IMR-90 (cell line): ENCODE results near the gene MYLK4. TPM values are rescaled to one million over a fixed set of nuclear protein-coding genes. Genes with fewer than 3 reads are reported as not detected.

Source experiments
- ATAC-seq: fragments of 200-7000 bp; cut with Tn5 transposase; 2 replicates; pipeline ENCODE4 v1.9.1; 2020; ENCODE audit warnings: low read depth, mild to moderate bottlenecking, moderate library complexity
- BruUV-seq: library from RNA; stranded (reverse); fragments of 400-500 nt; replicated peaks from 2 replicates; lab custom pipeline; 2021; lab: Mats Ljungman, UMichigan
- CTCF ChIA-PET: fragments of 300-600 bp; formaldehyde crosslinking; extraction: SDS; loops from one replicate; lab custom pipeline; 2021; ENCODE audit warnings: antibody characterized with exemption; lab: Yijun Ruan, JAX
- POLR2A ChIA-PET: fragments of 300-600 bp; sonication (Branson Sonifier 250); formaldehyde crosslinking; loops from one replicate; lab custom pipeline; 2022; ENCODE audit warnings: antibody characterized with exemption; ENCODE audit not compliant: unreplicated experiment; lab: Charles Lee
- DNase-seq: peaks from one replicate; pipeline ENCODE4 v3.0.0; 2013
- H2AFZ ChIP-seq: replicated peaks from 2 replicates; pipeline ENCODE3; 2013; ENCODE audit warnings: low read length, mild to moderate bottlenecking; ENCODE audit not compliant: poor library complexity
- H2AK5ac ChIP-seq: 2 replicates; pipeline ENCODE4 v1.6.1; 2013; ENCODE audit warnings: low read depth, low read length, inconsistent platforms
- H2AK9ac ChIP-seq: replicated peaks from 2 replicates; pipeline ENCODE3; 2013; ENCODE audit warnings: mild to moderate bottlenecking, low read depth, low read length, moderate library complexity; ENCODE audit not compliant: poor library complexity
- H2BK120ac ChIP-seq: 2 replicates; pipeline ENCODE4 v1.6.1; 2013; ENCODE audit warnings: low read depth, low read length, inconsistent platforms
- H2BK15ac ChIP-seq: 3 replicates; pipeline ENCODE4 v1.6.1; 2013; ENCODE audit warnings: low read depth, low read length, inconsistent platforms
- H2BK20ac ChIP-seq: 2 replicates; pipeline ENCODE4 v1.6.1; 2013; ENCODE audit warnings: low read depth, mild to moderate bottlenecking, inconsistent platforms, low read length, moderate library complexity
- H2BK5ac ChIP-seq: 2 replicates; pipeline ENCODE4 v1.6.1; 2013; ENCODE audit warnings: mild to moderate bottlenecking, low read depth, low read length, inconsistent platforms; ENCODE audit not compliant: poor library complexity, severe bottlenecking
- H3K14ac ChIP-seq: replicated peaks from 2 replicates; pipeline ENCODE4 v1.6.1; 2013; ENCODE audit warnings: low read depth, low read length, inconsistent platforms
- H3K18ac ChIP-seq: 2 replicates; pipeline ENCODE4 v1.6.1; 2013; ENCODE audit warnings: low read depth, low read length, control low read depth
- H3K23ac ChIP-seq: 2 replicates; pipeline ENCODE4 v1.6.1; 2013; ENCODE audit warnings: low read depth, low read length, inconsistent platforms
- H3K27ac ChIP-seq: 2 replicates; pipeline ENCODE4 v1.5.1; 2013; ENCODE audit warnings: mild to moderate bottlenecking, control low read depth, low read length; ENCODE audit not compliant: insufficient read depth
- H3K27me3 ChIP-seq: 2 replicates; pipeline ENCODE4 v1.6.1; 2013; ENCODE audit warnings: low read length; ENCODE audit not compliant: control insufficient read depth, insufficient read depth
- H3K36me3 ChIP-seq: 2 replicates; pipeline ENCODE4 v1.6.1; 2013; ENCODE audit warnings: low read length, mixed read lengths; ENCODE audit not compliant: control insufficient read depth, insufficient read depth
- H3K4ac ChIP-seq: 2 replicates; pipeline ENCODE4 v1.6.1; 2013; ENCODE audit warnings: low read depth, low read length, inconsistent platforms
- H3K4me1 ChIP-seq: 2 replicates; pipeline ENCODE4 v1.6.1; 2013; ENCODE audit warnings: low read length, mixed read lengths; ENCODE audit not compliant: control insufficient read depth, insufficient read depth
- H3K4me2 ChIP-seq: 2 replicates; pipeline ENCODE4 v1.6.1; 2013; ENCODE audit warnings: low read depth, mild to moderate bottlenecking, control low read depth, low read length, moderate library complexity
- H3K4me3 ChIP-seq: 2 replicates; pipeline ENCODE4 v1.5.1; 2013; ENCODE audit warnings: low read depth, mild to moderate bottlenecking, control low read depth, low read length, moderate library complexity; ENCODE audit not compliant: insufficient read depth
- H3K56ac ChIP-seq: 2 replicates; pipeline ENCODE4 v1.6.1; 2013; ENCODE audit warnings: low read length, inconsistent platforms; ENCODE audit not compliant: insufficient read depth; ENCODE audit errors: extremely low read depth
- H3K79me1 ChIP-seq, 2 experiments: 2 replicates each; pipeline ENCODE4 v1.6.1; 2013; ENCODE audit warnings: low read length in 2 of 2, inconsistent platforms in 1 of 2, low read depth in 1 of 2
- H3K9ac ChIP-seq: 2 replicates; pipeline ENCODE4 v1.6.1; 2013; ENCODE audit warnings: low read depth, low read length, control low read depth
- H3K9me1 ChIP-seq: 2 replicates; pipeline ENCODE4 v1.6.1; 2013; ENCODE audit warnings: low read length, inconsistent platforms; ENCODE audit not compliant: insufficient read depth
- H3K9me3 ChIP-seq: 2 replicates; pipeline ENCODE4 v1.6.1; 2013; ENCODE audit warnings: low read length; ENCODE audit not compliant: control insufficient read depth, insufficient read depth
- H4K20me1 ChIP-seq: 2 replicates; pipeline ENCODE4 v1.6.1; 2013; ENCODE audit warnings: low read length, inconsistent platforms; ENCODE audit not compliant: insufficient read depth
- H4K5ac ChIP-seq: 2 replicates; pipeline ENCODE4 v1.6.1; 2013; ENCODE audit warnings: mild to moderate bottlenecking, low read depth, low read length, control low read depth
- H4K8ac ChIP-seq, 2 experiments: 2 replicates each; pipeline ENCODE4 v1.6.1; 2013; ENCODE audit warnings: low read depth in 2 of 2, low read length in 2 of 2, control low read depth in 1 of 2, inconsistent platforms in 1 of 2
- H4K91ac ChIP-seq: 2 replicates; pipeline ENCODE4 v1.6.1; 2013; ENCODE audit warnings: low read depth, low read length, inconsistent platforms; ENCODE audit not compliant: insufficient read depth
- CTCF ChIP-seq: conservative IDR thresholded peaks from 2 replicates; pipeline ENCODE4 v1.5.1; 2012; ENCODE audit warnings: mild to moderate bottlenecking, low read depth, low read length, improper control_type of control experiment
- MAFK ChIP-seq: IDR thresholded peaks from 2 replicates; pipeline ENCODE4 v1.6.1; 2012; ENCODE audit warnings: low read depth, low read length, improper control_type of control experiment
- NFE2L2 ChIP-seq: fragments of 150-350 bp; IDR thresholded peaks from 2 replicates; pipeline ENCODE4 v1.6.1; 2016; ENCODE audit warnings: low read depth, mild to moderate bottlenecking, low read length
- USF2 ChIP-seq: fragments of 150-350 bp; IDR thresholded peaks from 2 replicates; pipeline ENCODE4 v1.6.1; 2017; ENCODE audit warnings: mild to moderate bottlenecking, antibody characterized with exemption, low read length, low read depth
- WGBS, 2 experiments: methylation state at CpG; one replicate each; pipeline versions ENCODE4 v1.1.5 to v1.1.7; 2013; ENCODE audit warnings: missing lambda C conversion rate in 2 of 2; ENCODE audit not compliant: insufficient read length in 1 of 2; ENCODE audit errors: extremely low coverage in 2 of 2; 5-methylcytosine and 5-hydroxymethylcytosine counted together
- dilution Hi-C: fragments of 300-500 bp; cut with HindIII; formaldehyde crosslinking; loops from one replicate; pipeline ENCODE4 v1.14.3; 2018; ENCODE audit warnings: low sequenced_read_pairs; ENCODE audit not compliant: unreplicated experiment
- in situ Hi-C: fragments of 300-500 bp; cut with MboI; formaldehyde crosslinking; loops from 3 replicates; pipeline ENCODE4 v1.14.3; 2019; ENCODE audit warnings: low sequenced_read_pairs, inconsistent platforms, mixed read lengths
- intact Hi-C: fragments of 100-400 bp; cut with micrococcal nuclease; formaldehyde crosslinking; loops from 2 replicates; pipeline ENCODE4 v1.10.0; 2022
- polyA plus RNA-seq, 3 experiments: library from polyadenylated mRNA; depleted of rRNA; stranded (reverse); fragments of >200 nt; gene quantifications; 2 replicates each; pipeline ENCODE4 v1.2.3, GENCODE V29; 2012; ENCODE audit warnings: low replicate concordance in 1 of 3
- total RNA-seq: library from RNA; depleted of rRNA; stranded (reverse); fragments of >200 nt; gene quantifications from 2 replicates; pipeline ENCODE4 v1.2.3, GENCODE V29; 2012

MYLK4 gene
- total and polyA plus RNA-seq, 2 of the 4 experiments (the other 2 are of a cell fraction): under 0.01 to 0.07 TPM

GRCh38 chr6:2655844-2656433 is 94.8 kb downstream of the MYLK4 start:
- no peak overlapping the region for H4K5ac ChIP-seq
- H3K4me1 ChIP-seq: peaks cover 5% of the 10 kb centered on the region; the same call in 1 of the 2 replicates
- no TSS peak for BruUV-seq
- no peak overlapping the region for H2AK5ac ChIP-seq
- no peak for TF ChIP-seq NFE2L2
- TF ChIP-seq USF2: no peak
- peak; percentile 55 for TF ChIP-seq MAFK
- TF ChIP-seq CTCF: no peak
- dilution Hi-C loops: no loop called here
- no peak overlapping the region for H3K14ac ChIP-seq
- H3K23ac ChIP-seq: no peak overlapping the region
- H2BK5ac ChIP-seq: no peak overlapping the region
- H4K91ac ChIP-seq: no peak overlapping the region
- no peak overlapping the region for H4K8ac ChIP-seq
- ATAC-seq (no peak), DNase-seq (no peak)
- no peak overlapping the region for H2BK15ac ChIP-seq
- no peak overlapping the region for H3K56ac ChIP-seq
- H3K4me3 ChIP-seq: no peak overlapping the region
- no peak overlapping the region for H3K9ac ChIP-seq
- H2AK9ac ChIP-seq: no peak overlapping the region
- H2BK120ac ChIP-seq: no peak overlapping the region
- H3K36me3 ChIP-seq: no peaks in the 10 kb centered on the region
- POLR2A ChIA-PET: no interaction called here
- no peaks in the 10 kb centered on the region; the same call in 1 of the 2 replicates for H3K27me3 ChIP-seq
- no peaks in the 10 kb centered on the region for H3K79me1 ChIP-seq
- H3K4me2 ChIP-seq: no peak overlapping the region
- H3K9me1 ChIP-seq: no peaks in the 10 kb centered on the region
- H2AFZ ChIP-seq: no peak overlapping the region
- no peaks in the 10 kb centered on the region for H4K20me1 ChIP-seq
- no peak overlapping the region for H2BK20ac ChIP-seq
- H3K4ac ChIP-seq: no peak overlapping the region
- in situ Hi-C loops: no loop called here
- WGBS, 2 experiments: no CpG with 5 or more reads among the region's 3 CpGs
- no peak overlapping the region for H3K27ac ChIP-seq
- CTCF ChIA-PET: no interaction called here
- no peak overlapping the region for H3K18ac ChIP-seq
- H3K9me3 ChIP-seq: peaks cover 1% of the 10 kb centered on the region; the same call in 1 of the 2 replicates
- intact Hi-C loops: no loop called here
